NCI-H1417 (cell line): ENCODE data around the gene IDE.
"Not testable (repeated sequence)": the region's sequence is repeated elsewhere in the genome, so short reads cannot be mapped to it uniquely, and the experiment has no call there.

Source experiments
- DNase-seq, 3 experiments: peaks; one replicate each; lab custom pipeline; 2025; lab: John Stamatoyannopoulos, UW

Gene IDE

DNA sequence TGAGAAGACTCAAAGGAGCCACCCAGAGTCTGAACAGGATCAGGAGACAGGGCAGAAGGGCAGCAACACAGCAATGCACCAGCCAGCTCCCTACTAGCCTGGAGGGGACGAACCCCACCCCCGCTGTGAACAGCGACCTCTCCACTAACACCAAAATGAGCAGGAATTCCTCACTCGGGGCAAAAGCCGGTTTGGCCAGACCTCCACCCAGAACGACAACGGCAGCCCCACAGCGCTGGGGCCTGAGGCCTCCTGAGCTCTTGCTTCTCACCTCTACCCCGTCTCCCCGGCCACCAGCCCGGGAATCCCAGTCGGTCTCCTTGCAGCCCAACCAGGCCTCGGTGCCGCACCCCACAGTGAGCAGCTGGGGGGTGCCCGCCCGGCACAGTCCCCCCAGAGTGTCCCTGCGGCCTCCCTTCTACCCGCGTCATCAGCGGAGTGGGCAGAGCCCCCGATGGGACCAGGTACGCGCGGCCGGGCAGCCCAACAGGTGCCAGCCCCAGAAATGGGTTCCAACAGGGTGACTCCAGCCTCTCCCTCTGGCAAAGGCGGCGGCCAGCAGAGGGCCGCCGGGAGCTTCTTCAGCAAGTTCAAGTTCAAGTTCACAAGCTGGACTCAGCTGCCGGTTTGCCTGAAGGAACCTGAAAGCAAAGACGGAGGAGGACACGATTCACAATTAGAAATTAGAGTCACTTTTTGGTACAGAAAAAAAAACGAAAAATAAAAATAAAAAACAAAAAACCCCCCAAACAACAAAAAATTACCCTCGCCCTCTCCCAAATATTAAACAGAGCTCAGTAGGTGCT lies 153.9 kb downstream of the IDE start:
- no peak for DNase-seq

DNA sequence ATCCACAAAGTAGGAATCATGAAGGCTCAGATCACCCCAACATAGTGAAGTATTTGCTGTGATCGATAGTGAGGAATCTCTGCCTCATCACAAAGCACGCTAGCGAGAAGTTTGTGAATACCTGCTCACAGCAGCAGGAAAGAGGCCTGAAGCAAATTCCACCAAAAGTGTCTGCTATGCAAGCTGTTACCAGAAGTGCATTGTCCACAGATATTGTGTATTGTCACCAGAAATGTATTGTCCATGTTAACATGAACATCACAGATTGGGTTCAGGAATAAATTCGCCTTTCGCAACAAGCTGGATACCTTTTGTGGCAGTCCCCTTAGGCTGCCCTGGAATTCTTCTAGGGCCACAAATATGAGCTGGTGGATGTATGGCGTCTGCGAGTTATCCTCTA lies 155.0 kb downstream of the IDE start:
- DNase-seq = no peak

DNA sequence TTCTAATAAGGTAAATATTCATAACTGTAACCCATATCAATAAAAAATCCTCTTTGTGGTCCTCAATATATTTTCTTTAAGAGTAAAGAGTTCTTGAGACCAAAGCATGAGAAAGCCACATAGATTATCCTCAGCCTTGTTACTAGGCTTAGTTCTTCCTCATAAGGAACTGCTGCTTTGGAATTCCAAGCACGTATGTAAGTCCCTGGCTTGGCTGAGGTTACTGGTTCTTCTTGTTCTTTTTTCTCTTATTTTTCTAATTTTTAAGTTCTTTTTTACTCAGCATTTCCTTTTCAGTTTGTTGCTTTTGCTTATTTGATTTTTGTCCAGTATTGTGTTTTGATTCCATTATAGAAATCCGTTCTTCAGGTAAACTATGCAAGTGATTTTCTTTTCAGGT lies 155.7 kb downstream of the IDE start:
- no peak for DNase-seq

DNA sequence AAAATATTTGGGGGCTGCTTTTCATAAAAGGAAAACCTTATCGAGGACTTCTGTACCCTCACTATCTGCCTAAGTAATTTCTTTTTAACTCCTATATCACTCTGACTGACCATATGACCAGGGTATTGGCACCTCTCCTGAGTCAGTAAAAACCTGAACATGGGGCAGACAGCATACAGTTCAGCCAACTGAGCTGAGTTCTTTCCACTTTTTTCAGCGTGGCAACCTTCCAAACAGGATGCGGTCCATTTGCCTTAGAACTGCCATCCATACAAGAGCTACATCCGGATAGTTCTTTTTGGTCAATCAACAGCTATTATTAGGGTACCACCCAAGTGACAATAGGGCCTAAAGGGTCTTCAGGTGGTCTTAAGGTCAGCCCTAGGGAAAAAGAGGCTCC lies 160.4 kb downstream of the IDE start:
- no peak for DNase-seq

DNA sequence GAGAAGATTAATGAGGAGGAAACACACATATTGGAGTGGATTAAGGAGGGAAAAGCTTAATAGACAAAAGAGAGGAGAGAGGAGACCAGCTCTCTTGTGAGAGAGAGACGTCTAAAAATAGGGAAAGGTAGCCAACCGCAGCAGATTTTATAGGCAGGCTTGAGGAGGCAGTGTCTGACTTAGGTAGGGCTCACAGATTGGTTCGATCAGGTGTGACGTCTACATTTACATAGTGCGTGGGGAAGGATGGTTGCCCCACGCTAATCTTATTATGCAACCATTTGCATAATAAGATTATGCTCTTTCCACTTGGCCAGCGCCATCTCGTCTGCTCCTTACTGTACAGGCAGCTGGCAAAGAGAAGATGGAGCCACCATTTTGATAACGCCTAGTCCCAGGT lies 160.9 kb downstream of the IDE start:
- no peak for DNase-seq

DNA sequence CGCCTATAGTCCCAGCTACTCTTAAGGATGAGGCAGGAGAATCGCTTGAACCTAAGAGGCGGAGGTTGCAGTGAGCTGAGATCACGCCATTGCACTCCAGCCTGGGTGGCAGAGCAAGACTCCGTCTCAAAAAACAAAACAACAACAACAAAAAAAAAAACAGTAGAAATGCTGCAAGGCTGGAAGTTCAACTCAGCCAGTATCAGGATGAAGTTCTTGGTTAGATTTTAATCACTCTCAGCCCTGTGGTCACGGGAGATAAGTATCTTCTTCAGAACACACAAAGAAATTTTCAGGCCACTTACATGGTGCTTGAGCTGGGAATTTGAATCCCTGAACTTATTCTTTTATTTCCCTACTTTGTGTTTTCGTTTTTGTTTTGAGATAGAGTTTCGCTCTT lies 162.5 kb downstream of the IDE start:
- no peak for DNase-seq

DNA sequence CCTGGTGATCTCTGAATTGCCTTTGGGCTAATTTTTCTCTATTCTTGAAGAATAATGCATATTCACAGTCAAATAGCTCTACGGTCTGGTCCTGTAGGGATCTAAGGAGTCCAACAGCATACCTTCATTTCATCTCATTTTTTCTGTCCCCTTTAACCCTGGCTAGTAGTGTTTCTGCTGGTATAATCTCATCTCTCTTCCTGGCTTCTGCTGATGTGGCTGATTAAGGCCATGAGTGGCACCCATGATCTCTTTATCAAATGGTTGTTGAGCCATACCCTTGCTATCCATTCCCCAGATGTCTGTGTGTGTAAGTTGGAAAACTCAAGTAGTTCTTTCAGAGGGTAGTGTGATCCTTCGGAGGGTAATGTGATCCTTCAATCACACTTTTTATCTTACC lies 163.4 kb downstream of the IDE start:
- no peak for DNase-seq

DNA sequence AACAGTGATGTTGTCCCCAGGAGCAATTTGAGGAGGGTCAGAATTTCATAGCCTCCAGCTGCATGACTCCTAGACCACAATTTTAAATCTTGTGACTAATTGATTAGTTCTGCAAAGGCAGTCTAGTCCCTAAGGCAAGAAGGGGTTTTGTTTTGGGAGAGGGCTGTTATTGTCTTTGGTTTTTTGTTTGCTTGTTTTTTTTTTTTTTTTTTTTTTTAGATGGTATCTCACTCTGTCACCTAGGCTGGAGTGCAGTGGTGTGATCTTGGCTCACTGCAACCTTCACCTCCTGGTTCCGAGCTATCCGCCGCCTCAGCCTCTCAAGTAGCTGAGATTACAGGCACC lies 165.9 kb downstream of the IDE start:
- DNase-seq = no peak

DNA sequence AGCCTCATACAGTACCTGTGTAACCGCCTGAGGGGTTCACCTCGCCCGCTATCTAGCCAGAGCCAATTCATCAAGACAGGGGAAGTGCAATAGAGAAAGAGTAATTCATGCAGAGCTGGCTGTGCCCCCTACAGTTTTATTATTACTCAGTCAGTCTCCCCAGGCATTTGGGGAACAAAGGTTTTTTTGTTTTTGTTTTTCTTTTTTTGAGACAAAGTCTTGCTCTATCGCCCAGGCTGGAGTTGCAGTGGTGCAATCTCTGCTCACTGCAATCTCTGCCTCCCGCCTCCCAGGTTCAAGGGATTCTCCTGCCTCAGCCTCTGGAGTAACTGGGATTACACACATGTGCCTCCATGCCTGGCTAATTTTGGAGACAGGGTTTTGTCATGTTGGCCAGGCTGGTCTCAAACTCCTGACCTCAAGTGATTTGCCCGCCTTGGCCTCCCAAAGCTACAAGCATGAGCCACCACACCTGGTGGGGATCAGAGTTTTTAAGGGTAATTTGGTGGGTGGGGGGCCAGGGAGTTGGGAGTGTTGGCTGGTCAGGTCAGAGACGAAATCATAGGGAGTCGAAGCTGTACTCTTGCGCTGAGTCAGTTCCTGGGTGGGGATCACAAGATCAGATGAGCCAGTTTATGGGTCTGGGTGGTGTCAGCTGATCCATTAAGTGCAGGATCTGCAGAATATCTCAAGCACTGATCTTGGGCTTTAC lies 166.4 kb downstream of the IDE start:
- no peak for DNase-seq

DNA sequence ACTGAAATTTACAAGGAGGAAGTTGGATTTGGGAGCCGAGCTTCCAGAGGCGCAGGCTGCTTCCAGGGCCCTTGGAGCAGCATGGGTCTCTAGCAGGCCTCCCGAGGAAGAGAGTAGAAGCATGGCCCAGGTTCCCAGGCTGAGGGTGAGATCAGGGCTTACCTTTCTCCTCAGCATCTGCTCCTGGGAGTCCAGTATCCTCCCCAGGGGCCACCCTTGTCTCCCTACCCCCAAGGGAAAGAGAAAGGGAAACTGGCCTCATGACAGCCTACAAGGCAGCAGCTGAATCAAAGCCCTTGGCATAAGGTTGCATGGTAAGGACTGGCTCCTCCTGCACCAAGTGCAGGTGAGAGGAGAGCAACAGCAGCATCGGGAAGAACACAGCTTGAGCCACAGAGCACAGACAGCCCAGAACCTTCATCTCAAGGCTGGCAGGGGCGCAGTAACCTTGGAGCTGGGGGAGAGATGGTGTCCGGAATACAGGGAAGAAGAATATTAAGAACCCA lies 168.4 kb downstream of the IDE start:
- no peak for DNase-seq

DNA sequence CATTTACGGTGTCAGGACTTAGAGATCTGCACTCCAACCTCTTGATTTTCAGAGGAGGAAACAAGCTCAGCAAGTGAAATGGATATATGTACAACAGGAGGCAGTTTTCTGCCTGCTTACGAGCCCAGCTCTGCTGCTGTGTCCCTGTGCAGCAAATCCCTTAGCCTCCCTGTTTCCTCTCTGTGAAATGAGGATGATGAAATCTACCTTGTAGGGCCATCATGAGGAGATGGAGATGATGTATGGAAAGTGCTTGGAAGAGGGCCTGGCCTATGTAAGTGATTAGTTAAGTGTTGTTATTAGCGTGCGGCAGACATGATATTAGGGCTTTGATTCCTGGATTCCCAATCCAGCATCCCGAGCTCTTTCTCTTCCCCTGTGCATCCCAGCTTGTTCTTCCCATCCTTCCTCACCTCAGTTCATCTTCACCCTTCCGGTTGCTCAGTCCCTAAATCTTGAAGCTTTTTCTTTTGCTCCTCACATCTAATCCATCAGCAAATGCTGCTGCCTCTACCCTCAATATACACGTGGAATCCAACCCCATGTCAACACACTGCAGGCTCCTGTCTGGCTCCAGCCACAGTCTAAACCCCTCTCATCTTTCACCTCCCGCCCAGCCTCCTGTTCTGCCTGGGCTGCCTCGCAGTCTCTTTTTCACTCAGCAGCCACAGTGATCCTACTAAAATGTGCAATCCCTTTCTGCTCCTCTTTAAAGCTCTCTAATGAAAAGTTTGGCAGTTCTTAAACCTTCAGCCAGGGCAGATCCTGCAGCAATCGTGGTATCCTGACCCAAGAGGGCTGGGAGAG lies 169.1 kb downstream of the IDE start:
- DNase-seq = no peak

DNA sequence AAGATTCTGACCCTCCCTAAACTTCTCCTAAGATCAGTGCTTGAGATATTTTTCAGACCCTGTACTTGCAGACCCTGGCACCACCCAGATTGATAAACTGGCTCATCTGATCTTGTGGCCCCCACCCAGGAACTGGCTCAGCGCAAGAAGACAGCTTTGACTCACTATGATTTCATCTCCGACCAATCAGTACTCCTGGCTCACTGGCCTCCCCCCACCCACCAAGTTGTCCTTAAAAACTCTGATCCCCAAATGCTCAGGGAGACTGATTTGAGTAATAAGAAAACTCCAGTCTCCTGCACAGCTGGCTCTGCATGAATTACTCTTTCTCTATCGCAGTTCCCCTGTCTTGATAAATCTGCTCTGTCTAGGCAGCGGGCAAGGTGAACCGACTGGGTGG lies 171.7 kb downstream of the IDE start:
- DNase-seq = not testable (repeated sequence)
